Measurements from ENCODE around the gene CDC7.

DNA sequence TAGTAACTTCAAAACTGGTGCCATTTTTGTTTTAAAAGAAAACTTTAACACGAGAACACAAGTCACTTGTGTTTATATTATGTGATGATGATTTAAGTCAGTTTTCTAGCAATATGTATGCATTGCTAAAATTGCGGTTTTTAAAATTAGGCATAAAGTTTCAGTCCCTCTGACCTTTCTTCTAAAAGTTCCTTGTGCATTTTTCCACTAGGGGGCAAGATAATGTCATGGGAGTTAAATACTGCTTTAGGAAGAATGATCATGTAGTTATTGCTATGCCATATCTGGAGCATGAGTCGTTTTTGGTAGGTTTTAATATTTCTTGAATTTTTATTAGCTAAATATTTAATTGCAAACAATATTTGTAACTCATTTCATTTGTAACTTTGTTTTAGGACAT, 10.7 kb downstream of the CDC7 start:
- TF ChIP-seq, protein P1, sequence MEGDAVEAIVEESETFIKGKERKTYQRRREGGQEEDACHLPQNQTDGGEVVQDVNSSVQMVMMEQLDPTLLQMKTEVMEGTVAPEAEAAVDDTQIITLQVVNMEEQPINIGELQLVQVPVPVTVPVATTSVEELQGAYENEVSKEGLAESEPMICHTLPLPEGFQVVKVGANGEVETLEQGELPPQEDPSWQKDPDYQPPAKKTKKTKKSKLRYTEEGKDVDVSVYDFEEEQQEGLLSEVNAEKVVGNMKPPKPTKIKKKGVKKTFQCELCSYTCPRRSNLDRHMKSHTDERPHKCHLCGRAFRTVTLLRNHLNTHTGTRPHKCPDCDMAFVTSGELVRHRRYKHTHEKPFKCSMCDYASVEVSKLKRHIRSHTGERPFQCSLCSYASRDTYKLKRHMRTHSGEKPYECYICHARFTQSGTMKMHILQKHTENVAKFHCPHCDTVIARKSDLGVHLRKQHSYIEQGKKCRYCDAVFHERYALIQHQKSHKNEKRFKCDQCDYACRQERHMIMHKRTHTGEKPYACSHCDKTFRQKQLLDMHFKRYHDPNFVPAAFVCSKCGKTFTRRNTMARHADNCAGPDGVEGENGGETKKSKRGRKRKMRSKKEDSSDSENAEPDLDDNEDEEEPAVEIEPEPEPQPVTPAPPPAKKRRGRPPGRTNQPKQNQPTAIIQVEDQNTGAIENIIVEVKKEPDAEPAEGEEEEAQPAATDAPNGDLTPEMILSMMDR (IDR thresholded peaks at IDR 0.05): peak in 5 of 6 experiments; percentile 47 to 71 (median 63)
- TF ChIP-seq POLR2A (IDR thresholded peaks at IDR 0.05): no peak
